Neural progenitor cell (in vitro differentiated cells): ENCODE measurements around the gene SLC35D2. TPM values are rescaled to one million over a fixed set of nuclear protein-coding genes. Genes with fewer than 3 reads are reported as not detected.
A peak's percentile ranks its signal among the peaks of the same experiment; 100 is the strongest.

Experiments used
- DNase-seq: peaks from one replicate; pipeline ENCODE4 v3.0.0-alpha.2; 2016; ENCODE audit warnings: low spot score
- H2AFZ ChIP-seq: fragments of 200-600 bp; sonication (generic); replicated peaks from 2 replicates; pipeline ENCODE4 v1.6.1; 2016; ENCODE audit warnings: antibody characterized with exemption
- H3F3A ChIP-seq: fragments of 200-600 bp; sonication (generic); 2 replicates; pipeline ENCODE4 v1.6.1; 2016; ENCODE audit warnings: antibody characterized with exemption, low read depth
- H3K27ac ChIP-seq: fragments of 200-600 bp; sonication (generic); 2 replicates; pipeline ENCODE4 v1.5.1; 2016; ENCODE audit warnings: mild to moderate bottlenecking
- H3K27me3 ChIP-seq: fragments of 200-600 bp; sonication (generic); 2 replicates; pipeline ENCODE4 v1.6.1; 2016; ENCODE audit warnings: mild to moderate bottlenecking, moderate library complexity
- H3K36me3 ChIP-seq: fragments of 200-600 bp; sonication (generic); 2 replicates; pipeline ENCODE4 v1.5.1; 2016
- H3K4me1 ChIP-seq: fragments of 200-600 bp; sonication (generic); 2 replicates; pipeline ENCODE4 v1.6.1; 2016; ENCODE audit warnings: mixed run types
- H3K4me2 ChIP-seq: fragments of 200-600 bp; sonication (generic); 2 replicates; pipeline ENCODE4 v1.6.1; 2016
- H3K4me3 ChIP-seq: fragments of 200-600 bp; sonication (generic); 2 replicates; pipeline ENCODE4 v1.5.1; 2016
- H3K79me2 ChIP-seq: fragments of 200-600 bp; sonication (generic); 2 replicates; pipeline ENCODE4 v1.6.1; 2016; ENCODE audit warnings: low read depth
- H3K9ac ChIP-seq: fragments of 200-600 bp; sonication (generic); 2 replicates; pipeline ENCODE4 v1.6.1; 2016
- H3K9me3 ChIP-seq: fragments of 200-600 bp; sonication (generic); 2 replicates; pipeline ENCODE4 v1.5.1; 2016; ENCODE audit warnings: low read depth
- H4K20me1 ChIP-seq: fragments of 200-600 bp; sonication (generic); 2 replicates; pipeline ENCODE4 v1.6.1; 2016; ENCODE audit warnings: low read depth
- H3K27ac Mint-ChIP-seq: 3 replicates; pipeline ENCODE4 v1.8.0; 2021; ENCODE audit warnings: mixed read lengths
- H3K27me3 Mint-ChIP-seq: 2 replicates; pipeline ENCODE4 v1.8.0; 2022; ENCODE audit warnings: low read depth, mild to moderate bottlenecking, inconsistent platforms, moderate library complexity, mixed read lengths; ENCODE audit not compliant: insufficient read depth
- H3K36me3 Mint-ChIP-seq: 3 replicates; pipeline ENCODE4 v1.8.0; 2021; ENCODE audit warnings: mixed read lengths
- H3K4me1 Mint-ChIP-seq: 3 replicates; pipeline ENCODE4 v1.8.0; 2021; ENCODE audit warnings: mixed read lengths
- H3K4me3 Mint-ChIP-seq: 3 replicates; pipeline ENCODE4 v1.8.0; 2021; ENCODE audit warnings: mild to moderate bottlenecking, moderate library complexity, mixed read lengths
- H3K9me3 Mint-ChIP-seq: 3 replicates; pipeline ENCODE4 v1.8.0; 2020; ENCODE audit warnings: mixed read lengths
- EZH2 ChIP-seq: fragments of 200-600 bp; sonication (generic); IDR thresholded peaks from 2 replicates; pipeline ENCODE4 v1.6.1; 2017; ENCODE audit warnings: antibody characterized with exemption, mild to moderate bottlenecking, moderate library complexity
- EZH2phosphoT487 ChIP-seq: fragments of 200-600 bp; sonication (generic); IDR thresholded peaks from 2 replicates; pipeline ENCODE4 v1.6.1; 2017; ENCODE audit warnings: antibody characterized with exemption
- total RNA-seq: library from RNA; depleted of rRNA; stranded (reverse); fragments of >200 nt; gene quantifications from 2 replicates; pipeline ENCODE4 v1.2.3, GENCODE V29; 2015; ENCODE audit warnings: low replicate concordance
- TF ChIP-seq, protein P1 (sequence below): fragments of 200-600 bp; sonication (generic); IDR thresholded peaks from 2 replicates; pipeline ENCODE4 v1.5.1; 2017; ENCODE audit warnings: antibody characterized with exemption, mild to moderate bottlenecking

SLC35D2 gene
- total RNA-seq, 1 donor from 2014 or later: 30.1 TPM

DNA sequence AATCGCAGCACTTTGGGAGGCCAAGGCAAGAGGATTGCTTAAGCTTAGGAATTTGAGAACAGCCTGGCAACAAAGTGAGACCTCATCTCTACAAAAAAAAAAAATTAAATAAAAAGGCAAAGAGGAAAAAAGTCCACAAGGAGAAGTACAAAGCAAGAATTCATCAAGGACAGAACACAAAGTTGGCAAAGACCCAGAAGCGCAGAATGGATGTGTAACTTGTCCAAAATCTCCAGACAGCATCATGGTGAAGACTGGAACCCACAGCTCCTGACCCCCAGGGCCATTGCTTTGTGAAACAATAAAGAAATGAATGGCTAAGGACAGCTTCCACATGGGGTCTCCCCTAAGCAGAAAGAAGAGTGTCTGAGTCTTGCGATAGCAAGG, 89.4 kb downstream of the SLC35D2 start:
- DNase-seq: no peak
- Histone ChIP-seq H3K4me3 (no peak overlapping the region), H3K4me2 (no peak overlapping the region), H3K9me3 (no peaks in the 10 kb centered on the region), H4K20me1 (no peaks in the 10 kb centered on the region), H2AFZ (no peak overlapping the region), H3K36me3 (no peaks in the 10 kb centered on the region), H3K79me2 (no peaks in the 10 kb centered on the region), H3K27me3 (no peaks in the 10 kb centered on the region), H3F3A (peaks cover 10% of the 10 kb centered on the region), H3K4me1 (peaks cover 10% of the 10 kb centered on the region), H3K27ac (no peak overlapping the region), H3K9ac (no peak overlapping the region)
- H3K27ac Mint-ChIP-seq: no peak overlapping the region
- H3K9me3 Mint-ChIP-seq: peaks cover 8% of the 10 kb centered on the region
- peaks cover 11% of the 10 kb centered on the region for H3K4me1 Mint-ChIP-seq
- no peak overlapping the region for H3K4me3 Mint-ChIP-seq
- TF ChIP-seq, protein P1, sequence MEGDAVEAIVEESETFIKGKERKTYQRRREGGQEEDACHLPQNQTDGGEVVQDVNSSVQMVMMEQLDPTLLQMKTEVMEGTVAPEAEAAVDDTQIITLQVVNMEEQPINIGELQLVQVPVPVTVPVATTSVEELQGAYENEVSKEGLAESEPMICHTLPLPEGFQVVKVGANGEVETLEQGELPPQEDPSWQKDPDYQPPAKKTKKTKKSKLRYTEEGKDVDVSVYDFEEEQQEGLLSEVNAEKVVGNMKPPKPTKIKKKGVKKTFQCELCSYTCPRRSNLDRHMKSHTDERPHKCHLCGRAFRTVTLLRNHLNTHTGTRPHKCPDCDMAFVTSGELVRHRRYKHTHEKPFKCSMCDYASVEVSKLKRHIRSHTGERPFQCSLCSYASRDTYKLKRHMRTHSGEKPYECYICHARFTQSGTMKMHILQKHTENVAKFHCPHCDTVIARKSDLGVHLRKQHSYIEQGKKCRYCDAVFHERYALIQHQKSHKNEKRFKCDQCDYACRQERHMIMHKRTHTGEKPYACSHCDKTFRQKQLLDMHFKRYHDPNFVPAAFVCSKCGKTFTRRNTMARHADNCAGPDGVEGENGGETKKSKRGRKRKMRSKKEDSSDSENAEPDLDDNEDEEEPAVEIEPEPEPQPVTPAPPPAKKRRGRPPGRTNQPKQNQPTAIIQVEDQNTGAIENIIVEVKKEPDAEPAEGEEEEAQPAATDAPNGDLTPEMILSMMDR: no peak
- no peak for TF ChIP-seq EZH2phosphoT487
- no peak for TF ChIP-seq EZH2
- H3K36me3 Mint-ChIP-seq: no peaks in the 10 kb centered on the region
- peaks cover 8% of the 10 kb centered on the region for H3K27me3 Mint-ChIP-seq

DNA sequence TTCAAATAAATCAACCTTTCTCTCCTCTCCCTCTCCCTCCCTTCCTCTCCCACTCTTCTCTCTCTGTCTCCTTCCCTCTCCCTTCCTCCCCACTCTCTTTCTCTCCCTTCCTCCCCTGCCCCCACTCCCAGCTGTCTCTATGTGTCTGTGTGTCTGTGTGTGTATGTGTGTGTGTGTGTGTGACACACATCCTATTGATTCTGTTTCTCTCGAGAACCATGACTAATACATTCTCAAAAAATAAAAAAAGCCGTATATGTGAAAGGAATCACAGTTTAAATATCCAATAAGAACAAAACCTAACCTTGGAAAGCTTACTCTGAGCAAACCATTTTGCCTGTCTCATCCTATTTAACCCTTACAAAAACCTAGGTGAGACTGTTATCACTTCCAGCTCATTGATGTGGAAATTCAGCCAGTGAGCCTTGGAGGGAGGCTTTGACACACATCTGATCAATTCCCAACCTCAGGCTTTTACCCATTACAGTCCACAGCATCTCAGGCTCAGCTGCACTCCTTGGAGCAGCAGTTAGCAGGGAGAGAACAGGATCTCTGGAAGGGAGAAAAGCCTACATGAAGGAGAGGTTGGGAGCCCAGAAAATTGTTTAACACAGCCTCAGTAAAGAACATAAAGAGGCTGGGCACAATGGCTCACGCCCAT, 89.9 kb downstream of the SLC35D2 start:
- Histone ChIP-seq H3K9ac (no peak overlapping the region), H3K27ac (no peak overlapping the region), H3K27me3 (no peaks in the 10 kb centered on the region), H3K79me2 (no peaks in the 10 kb centered on the region), H3K9me3 (no peaks in the 10 kb centered on the region), H3K4me3 (no peak overlapping the region), H2AFZ (no peak overlapping the region), H4K20me1 (no peaks in the 10 kb centered on the region), H3K36me3 (no peaks in the 10 kb centered on the region), H3F3A (peaks cover 10% of the 10 kb centered on the region), H3K4me1 (peaks cover 10% of the 10 kb centered on the region), H3K4me2 (no peak overlapping the region)
- H3K4me3 Mint-ChIP-seq: no peak overlapping the region
- no peaks in the 10 kb centered on the region for H3K36me3 Mint-ChIP-seq
- peaks cover 14% of the 10 kb centered on the region for H3K4me1 Mint-ChIP-seq
- no peak overlapping the region for H3K27ac Mint-ChIP-seq
- TF ChIP-seq EZH2phosphoT487: no peak
- TF ChIP-seq EZH2: no peak
- TF ChIP-seq, protein P1: no peak
- H3K9me3 Mint-ChIP-seq: peaks cover 8% of the 10 kb centered on the region
- H3K27me3 Mint-ChIP-seq: peaks cover 11% of the 10 kb centered on the region
- no peak for DNase-seq

DNA sequence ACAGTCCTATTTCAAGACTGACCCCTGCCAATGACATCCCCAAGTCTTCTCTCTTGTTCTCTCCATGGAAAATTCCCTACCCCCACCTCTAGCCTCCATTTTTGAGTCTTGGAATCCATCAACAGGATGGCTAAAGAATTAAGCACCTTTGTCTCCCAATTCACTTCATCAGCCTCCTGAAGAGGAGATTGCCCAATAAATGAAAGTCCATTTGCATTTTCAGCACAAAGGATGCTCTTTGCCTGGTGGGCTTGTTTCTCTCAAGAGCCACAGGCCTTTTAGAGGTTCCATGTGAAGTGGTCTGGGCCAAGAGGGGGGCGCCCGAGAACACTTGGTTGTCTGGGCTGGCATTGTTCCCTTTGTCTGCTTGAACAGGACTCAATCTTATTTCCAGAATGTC, 94.1 kb downstream of the SLC35D2 start:
- Histone ChIP-seq H3K4me2 (no peak overlapping the region), H3K4me3 (no peak overlapping the region), H3K4me1 (peaks cover 10% of the 10 kb centered on the region), H3K27me3 (no peaks in the 10 kb centered on the region), H3K36me3 (no peaks in the 10 kb centered on the region), H3K9me3 (no peaks in the 10 kb centered on the region), H2AFZ (peak overlapping the region; percentile 91), H3K79me2 (no peaks in the 10 kb centered on the region), H3F3A (peaks cover 10% of the 10 kb centered on the region), H3K9ac (no peak overlapping the region), H4K20me1 (no peaks in the 10 kb centered on the region), H3K27ac (peak overlapping the region; percentile 56)
- peaks cover 14% of the 10 kb centered on the region for H3K4me1 Mint-ChIP-seq
- H3K9me3 Mint-ChIP-seq: peaks cover 22% of the 10 kb centered on the region
- no peaks in the 10 kb centered on the region for H3K36me3 Mint-ChIP-seq
- peaks cover 9% of the 10 kb centered on the region for H3K27me3 Mint-ChIP-seq
- TF ChIP-seq, protein P1: no peak
- peak; percentile 43 for DNase-seq
- no peak overlapping the region for H3K27ac Mint-ChIP-seq
- no peak overlapping the region for H3K4me3 Mint-ChIP-seq
